Sigmoid colon (tissue), 7 donors: Measurements from ENCODE around the gene VWA7. TPM values are rescaled to one million over a fixed set of nuclear protein-coding genes. Genes with fewer than 3 reads are reported as not detected.

Experiments used
- DNase-seq: peaks from one replicate; pipeline ENCODE4 v3.0.0-alpha.2; 2019
- H3K27ac ChIP-seq, 4 donors: fragments of 200-600 bp; sonication (generic); one replicate each; pipeline ENCODE4 v1.5.1; 2016 to 2019; ENCODE audit warnings: mild to moderate bottlenecking in 1 of 4
- H3K27me3 ChIP-seq, 3 donors: fragments of 200-600 bp; sonication (generic); one replicate each; pipeline ENCODE4 v1.5.1; 2019; ENCODE audit warnings: mild to moderate bottlenecking in 1 of 3
- H3K36me3 ChIP-seq, 4 donors: fragments of 200-600 bp; sonication (generic); one replicate each; pipeline ENCODE4 v1.5.1; 2016 to 2019
- H3K4me1 ChIP-seq, 4 donors: fragments of 200-600 bp; sonication (generic); one replicate each; pipeline ENCODE4 v1.5.1; 2017 to 2019
- H3K4me3 ChIP-seq, 4 donors: fragments of 200-600 bp; sonication (generic); one replicate each; pipeline ENCODE4 v1.5.1; 2017 to 2019; ENCODE audit warnings: mild to moderate bottlenecking in 2 of 4, moderate library complexity in 1 of 4
- H3K9me3 ChIP-seq, 4 donors: fragments of 200-600 bp in 3 of 4; sonication (generic) in 3 of 4; one replicate each; pipeline versions ENCODE4 v1.5.1 to v1.6.1; 2013 to 2019
- EP300 ChIP-seq, 4 donors: sonication (generic); formaldehyde crosslinking; IDR thresholded peaks; one replicate each; pipeline ENCODE4 v1.6.1; 2017; ENCODE audit warnings: antibody characterized with exemption in 4 of 4
- POLR2A ChIP-seq, 2 donors: fragments of 450-650 bp; IDR thresholded peaks; one replicate each; pipeline ENCODE4 v1.6.1; 2016; ENCODE audit warnings: antibody characterized with exemption in 2 of 2, mild to moderate bottlenecking in 2 of 2, moderate library complexity in 2 of 2
- POLR2AphosphoS5 ChIP-seq, 4 donors: sonication (generic); formaldehyde crosslinking; IDR thresholded peaks; one replicate each; pipeline ENCODE4 v1.6.1; 2017; ENCODE audit warnings: antibody characterized with exemption in 4 of 4
- WGBS, 2 donors: extraction: QIAGEN DNeasy Blood & Tissue Kit; methylation state at CpG; one replicate each; pipeline ENCODE4 v1.1.7; 2013; 5-methylcytosine and 5-hydroxymethylcytosine counted together
- intact Hi-C: fragments of 100-400 bp; cut with DNase I; formaldehyde crosslinking; loops from one replicate; pipeline ENCODE4 v1.15.1; 2023
- polyA plus RNA-seq, 3 donors: library from polyadenylated mRNA; stranded (reverse); fragments of 200-250 nt; gene quantifications; one replicate each; pipeline ENCODE4 v1.2.3, GENCODE V29; 2013
- total RNA-seq, 4 donors: library from RNA; depleted of rRNA; stranded (reverse); fragments of >200 nt; gene quantifications; one replicate each; pipeline ENCODE4 v1.1.0, GENCODE V29; 2016
- TF ChIP-seq, protein P1 (sequence below), 4 experiments: fragments of 450-650 bp in 3 of 4; fragments of 200-600 bp in 1 of 4; IDR thresholded peaks; one replicate each; pipeline ENCODE4 v1.5.1; 2016 to 2019; ENCODE audit warnings: antibody characterized with exemption in 4 of 4, mild to moderate bottlenecking in 3 of 4, moderate library complexity in 2 of 4
- donor health status: healthy with polysubstance abuse.
- donor health status: Bipolar disorder and iron deficiency.
- donor health status: healthy.

Gene VWA7
- total and polyA plus RNA-seq, 7 donors = 0.14 to 6.0 (median 3.2) TPM; not detected in 1

- 2 to 3% methylated on average over 46 of the region's 46 CpGs for WGBS, 2 donors
- Histone ChIP-seq H3K4me1 (peaks cover 0 to 45% (median 38%) of the 10 kb centered on the region in 4 donors), H3K4me3 (peak overlapping the region; percentile 78 to 95 (median 84)), H3K27ac (peak overlapping the region; percentile 96 to 99 (median 98)), H3K36me3 (peaks cover 32 to 59% (median 43%) of the 10 kb centered on the region in 4 donors), H3K27me3 (no peaks in the 10 kb centered on the region), H3K9me3 (no peaks in the 10 kb centered on the region)
- DNase-seq = peak; percentile 97
- peak; percentile 76 to 89 (median 78) for TF ChIP-seq POLR2AphosphoS5 (IDR thresholded peaks at IDR 0.05)
- peak; percentile 5 to 25 for TF ChIP-seq POLR2A (IDR thresholded peaks at IDR 0.05)
- TF ChIP-seq EP300 (IDR thresholded peaks at IDR 0.05) = no peak
- intact Hi-C loops = loop anchor here (2.0 to 5.0 kb wide), 2 partner anchors 48 to 101 kb away; partner anchors contain the start of gene LY6G5C
Observed at GRCh38 chr6:31729979-31730630, 47.0 kb downstream of the VWA7 start.

DNA sequence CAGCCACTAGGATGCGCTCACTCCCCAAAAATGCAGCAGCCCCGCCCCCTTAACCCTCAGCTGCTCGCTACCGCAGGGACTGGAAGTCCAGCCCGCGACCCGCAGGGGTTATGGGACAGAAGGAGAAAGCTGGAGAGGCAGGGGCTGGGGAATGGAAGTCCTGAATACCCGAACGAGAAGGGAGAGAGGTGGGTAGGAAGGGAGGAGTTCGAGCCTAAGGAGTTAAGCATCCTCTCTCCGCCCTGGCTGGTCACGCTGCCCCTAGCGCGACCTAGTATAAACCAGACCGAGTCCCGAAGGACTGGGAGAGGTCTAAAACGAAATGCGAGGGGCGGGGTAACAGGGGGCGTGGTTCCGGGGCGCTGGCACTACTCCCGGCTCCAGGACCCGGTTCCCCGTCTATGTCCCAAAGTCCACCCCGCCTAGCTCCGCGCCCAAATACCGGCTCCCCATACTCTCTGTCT lies 47.6 kb downstream of the VWA7 start:
- peak; percentile 97 for DNase-seq
- Histone ChIP-seq H3K27ac (peak overlapping the region; percentile 96 to 99 (median 98)), H3K27me3 (no peaks in the 10 kb centered on the region), H3K9me3 (no peaks in the 10 kb centered on the region), H3K4me3 (peak overlapping the region; percentile 78 to 95 (median 84)), H3K4me1 (peaks cover 0 to 39% (median 33%) of the 10 kb centered on the region in 4 donors), H3K36me3 (peaks cover 32 to 59% (median 43%) of the 10 kb centered on the region in 4 donors)
- 0 to 1% methylated on average over 29 of the region's 29 CpGs for WGBS, 2 donors
- peak; percentile 23 to 29 for TF ChIP-seq POLR2A (IDR thresholded peaks at IDR 0.05)
- TF ChIP-seq EP300 (IDR thresholded peaks at IDR 0.05) = no peak
- TF ChIP-seq, protein P1, sequence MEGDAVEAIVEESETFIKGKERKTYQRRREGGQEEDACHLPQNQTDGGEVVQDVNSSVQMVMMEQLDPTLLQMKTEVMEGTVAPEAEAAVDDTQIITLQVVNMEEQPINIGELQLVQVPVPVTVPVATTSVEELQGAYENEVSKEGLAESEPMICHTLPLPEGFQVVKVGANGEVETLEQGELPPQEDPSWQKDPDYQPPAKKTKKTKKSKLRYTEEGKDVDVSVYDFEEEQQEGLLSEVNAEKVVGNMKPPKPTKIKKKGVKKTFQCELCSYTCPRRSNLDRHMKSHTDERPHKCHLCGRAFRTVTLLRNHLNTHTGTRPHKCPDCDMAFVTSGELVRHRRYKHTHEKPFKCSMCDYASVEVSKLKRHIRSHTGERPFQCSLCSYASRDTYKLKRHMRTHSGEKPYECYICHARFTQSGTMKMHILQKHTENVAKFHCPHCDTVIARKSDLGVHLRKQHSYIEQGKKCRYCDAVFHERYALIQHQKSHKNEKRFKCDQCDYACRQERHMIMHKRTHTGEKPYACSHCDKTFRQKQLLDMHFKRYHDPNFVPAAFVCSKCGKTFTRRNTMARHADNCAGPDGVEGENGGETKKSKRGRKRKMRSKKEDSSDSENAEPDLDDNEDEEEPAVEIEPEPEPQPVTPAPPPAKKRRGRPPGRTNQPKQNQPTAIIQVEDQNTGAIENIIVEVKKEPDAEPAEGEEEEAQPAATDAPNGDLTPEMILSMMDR (IDR thresholded peaks at IDR 0.05) = peak in 1 of 4 experiments; percentile 25
- TF ChIP-seq POLR2AphosphoS5 (IDR thresholded peaks at IDR 0.05) = peak; percentile 70 to 87 (median 72)
- intact Hi-C loops = loop anchor here (2.0 to 5.0 kb wide), 2 partner anchors 47 to 101 kb away; partner anchors contain the start of gene LY6G5C

GRCh38 chr6:31728767-31729514 lies 48.2 kb downstream of the VWA7 start, which contains the start of gene DDAH2:
DDAH2 (minus strand) TSS chr6:31729299; CDS start chr6:31729161, 138 bp downstream.
- Histone ChIP-seq H3K27me3 (no peaks in the 10 kb centered on the region), H3K4me1 (peaks cover 0 to 33% (median 27%) of the 10 kb centered on the region in 4 donors), H3K4me3 (peak within 1 kb of the TSS; percentile 78 to 95 (median 84)), H3K36me3 (peaks cover 32 to 56% (median 43%) of the 10 kb centered on the region in 4 donors), H3K9me3 (no peaks in the 10 kb centered on the region), H3K27ac (peak within 1 kb of the TSS; percentile 96 to 99 (median 98))
- WGBS, 2 donors = 23 to 27% methylated on average over 36 of the region's 36 CpGs
- no peak for DNase-seq
- TF ChIP-seq POLR2A (IDR thresholded peaks at IDR 0.05) = no peak
- TF ChIP-seq, protein P1 (IDR thresholded peaks at IDR 0.05) = peak in 2 of 4 experiments; percentile 41 to 57
- intact Hi-C loops = loop anchor here (1.0 to 5.0 kb wide), 3 partner anchors 26 to 102 kb away; partner anchors contain the start of genes ABHD16A and LY6G5C

DNA sequence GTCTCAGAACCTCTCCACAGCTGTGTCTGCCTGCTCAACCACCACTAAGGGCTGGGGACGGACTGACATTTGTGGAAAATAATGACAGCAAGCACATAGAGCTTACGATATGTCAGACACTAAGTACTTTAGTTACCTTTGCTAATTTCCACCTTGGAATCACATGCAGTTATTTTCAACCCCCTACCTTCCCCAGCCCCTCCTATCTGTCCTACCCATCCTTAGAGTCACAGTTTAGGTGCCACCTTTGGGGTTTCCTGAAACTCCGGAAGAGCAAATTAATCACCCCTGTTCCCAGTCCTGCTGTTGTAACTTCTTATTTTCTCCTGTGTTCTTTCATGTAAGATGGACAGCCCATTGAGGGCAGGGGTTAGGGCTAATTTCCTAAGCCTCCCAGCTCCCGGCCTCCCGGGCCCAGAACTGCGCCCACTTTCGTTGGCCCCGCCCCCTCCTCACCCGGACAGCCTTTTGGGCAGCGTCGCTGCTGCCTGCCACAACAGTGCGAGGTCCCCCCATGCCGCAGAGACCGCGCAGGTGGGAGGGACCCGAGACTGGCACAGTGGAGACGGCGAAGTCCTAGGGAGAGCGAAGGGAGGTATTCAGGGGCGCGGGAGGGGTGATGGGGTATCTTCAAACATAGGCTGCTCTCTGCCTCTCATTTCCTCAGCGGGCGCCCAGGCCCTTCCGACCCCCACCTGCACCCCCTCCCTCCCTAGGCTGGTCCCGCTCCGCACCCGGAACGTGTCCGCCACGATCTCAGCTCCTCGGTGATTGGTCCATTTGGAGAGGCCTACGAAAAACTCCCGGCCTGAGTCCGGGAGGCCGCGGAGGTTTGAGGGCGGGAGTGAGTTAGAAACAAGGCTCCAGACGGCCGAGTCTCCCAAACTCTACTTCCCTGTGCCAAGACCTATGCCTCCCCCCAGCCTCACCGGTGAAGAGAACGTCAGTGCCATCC lies 49.1 kb downstream of the VWA7 start:
- Histone ChIP-seq H3K27ac (peak overlapping the region; percentile 96 to 99 (median 98)), H3K4me3 (peak overlapping the region; percentile 78 to 95 (median 84)), H3K4me1 (peaks cover 0 to 24% (median 20%) of the 10 kb centered on the region in 4 donors), H3K9me3 (no peaks in the 10 kb centered on the region), H3K36me3 (peaks cover 23 to 47% (median 33%) of the 10 kb centered on the region in 4 donors), H3K27me3 (no peaks in the 10 kb centered on the region)
- WGBS, 2 donors = 78 to 90% methylated on average over 41 of the region's 41 CpGs
- TF ChIP-seq, protein P1 (IDR thresholded peaks at IDR 0.05) = no peak
- no peak for TF ChIP-seq POLR2AphosphoS5 (IDR thresholded peaks at IDR 0.05)
- TF ChIP-seq EP300 (IDR thresholded peaks at IDR 0.05) = no peak
- TF ChIP-seq POLR2A (IDR thresholded peaks at IDR 0.05) = no peak
- intact Hi-C loops = loop anchor here (1.0 to 5.0 kb wide), 3 partner anchors 25 to 103 kb away; partner anchors contain the start of genes ABHD16A and LY6G5C
- DNase-seq = peak; percentile 81
